ENCODE results near the gene CIROP. TPM values are rescaled to one million over a fixed set of nuclear protein-coding genes. Genes with fewer than 3 reads are reported as not detected.

The CIROP gene
- total RNA-seq, 1 experiment from 2014 or later = not detected

DNA sequence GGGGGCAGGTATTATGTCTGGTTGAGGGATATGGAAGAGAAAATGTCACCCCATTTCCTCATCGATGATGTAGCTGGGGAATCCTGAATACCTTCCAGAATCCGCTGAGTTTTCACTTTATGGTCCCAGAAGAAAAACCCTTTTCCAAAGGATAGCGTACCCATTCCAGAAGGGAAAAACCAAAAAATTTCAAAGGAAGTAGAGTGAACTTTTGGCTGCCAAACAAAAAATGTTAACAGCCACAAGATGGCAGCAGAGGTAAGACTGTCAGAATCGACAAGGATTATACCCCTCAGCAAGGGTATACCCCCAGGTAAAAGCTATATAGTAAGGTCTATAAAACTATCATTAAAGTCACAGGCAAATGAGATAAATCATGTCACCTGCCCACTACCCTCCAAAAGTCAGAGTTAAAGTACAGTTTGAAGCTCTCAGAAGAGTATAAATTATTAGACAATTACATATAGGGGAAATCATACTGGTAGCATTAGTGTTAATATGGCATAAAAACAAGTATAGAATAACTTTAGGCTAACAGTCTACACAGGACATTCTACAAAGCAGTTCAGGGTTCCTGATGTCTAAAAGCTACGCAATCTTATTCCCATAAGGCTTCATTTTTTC is 27.9 kb downstream of the CIROP start:
- Histone ChIP-seq H3K79me2 (ENCODE audit: insufficient read depth, low read length) (no peaks in the 10 kb centered on the region), H2BK12ac (ENCODE audit: insufficient read length, low read depth, low read length) (no peak overlapping the region), H2BK20ac (ENCODE audit: low read depth, low read length, poor library complexity, severe bottlenecking) (no peak overlapping the region), H3K14ac (ENCODE audit: insufficient read depth, low read length) (no peak overlapping the region), H4K91ac (ENCODE audit: insufficient read length, low read depth, low read length) (no peak overlapping the region), H2BK5ac (ENCODE audit: insufficient read length, low read length) (no peak overlapping the region), H3K27ac (ENCODE audit: insufficient read length, low read depth, low read length) (no peak overlapping the region), H3K56ac (ENCODE audit: insufficient read length, low read depth, low read length) (no peak overlapping the region), H4K8ac (replicated peaks; ENCODE audit: insufficient read length, low read depth, low read length) (no peak overlapping the region), H3K4me2 (ENCODE audit: insufficient read depth, insufficient read length, low read length) (no peak overlapping the region), H3K4me1 (ENCODE audit: insufficient read depth, low read length) (no peaks in the 10 kb centered on the region), H4K5ac (ENCODE audit: insufficient read length, low read depth, low read length) (no peak overlapping the region), H3K79me1 (ENCODE audit: insufficient read depth, low read depth, low read length, poor library complexity, severe bottlenecking) (no peaks in the 10 kb centered on the region), H3T11ph (ENCODE audit: low read length) (no peak overlapping the region), H3K23ac (ENCODE audit: insufficient read length, low read depth, low read length) (no peak overlapping the region), H3K27me3 (ENCODE audit: insufficient read depth, low read length) (no peaks in the 10 kb centered on the region), H2BK15ac (ENCODE audit: low read depth, low read length) (no peak overlapping the region), H3K18ac (ENCODE audit: insufficient read length, low read depth, low read length) (no peak overlapping the region), H3K9ac (ENCODE audit: extremely low read depth, insufficient read length, low read length) (no peak overlapping the region), H4K20me1 (ENCODE audit: control insufficient read depth, insufficient read depth, insufficient read length) (no peaks in the 10 kb centered on the region), H3K23me2 (ENCODE audit: insufficient read length, low read depth, low read length, poor library complexity, severe bottlenecking) (no peaks in the 10 kb centered on the region), H2BK120ac (ENCODE audit: low read depth, low read length, poor library complexity, severe bottlenecking) (no peak overlapping the region), H2AFZ (ENCODE audit: low read length) (no peak overlapping the region), H3K4ac (ENCODE audit: low read depth, low read length) (no peak overlapping the region), H3K9me3 (ENCODE audit: control insufficient read depth, low read depth, low read length) (no peaks in the 10 kb centered on the region), H2AK5ac (ENCODE audit: insufficient read length, low read length) (no peak overlapping the region)
- peaks cover 12 to 13% of the 10 kb centered on the region in 2 experiments for H3K4me1 Mint-ChIP-seq
- WGBS (ENCODE audit: extremely low coverage, insufficient read length, low lambda C conversion rate) = no CpG with 5 or more reads among the region's 5 CpGs
- no peaks in the 10 kb centered on the region for H3K27me3 Mint-ChIP-seq (ENCODE audit: low read depth)
- H3K27ac Mint-ChIP-seq = no peak overlapping the region
- H3K4me3 Mint-ChIP-seq = no peak overlapping the region
- H3K36me3 Mint-ChIP-seq (ENCODE audit: insufficient read depth in 1 of 3, low read depth in 3 of 3) = peaks cover 51 to 92% (median 87%) of the 10 kb centered on the region in 3 experiments; a peak in 6 of 7 replicates
- DNase-seq = no peak
- H3K9me3 Mint-ChIP-seq = no peaks in the 10 kb centered on the region; a peak in 1 of 5 replicates
- TF ChIP-seq, protein P1, sequence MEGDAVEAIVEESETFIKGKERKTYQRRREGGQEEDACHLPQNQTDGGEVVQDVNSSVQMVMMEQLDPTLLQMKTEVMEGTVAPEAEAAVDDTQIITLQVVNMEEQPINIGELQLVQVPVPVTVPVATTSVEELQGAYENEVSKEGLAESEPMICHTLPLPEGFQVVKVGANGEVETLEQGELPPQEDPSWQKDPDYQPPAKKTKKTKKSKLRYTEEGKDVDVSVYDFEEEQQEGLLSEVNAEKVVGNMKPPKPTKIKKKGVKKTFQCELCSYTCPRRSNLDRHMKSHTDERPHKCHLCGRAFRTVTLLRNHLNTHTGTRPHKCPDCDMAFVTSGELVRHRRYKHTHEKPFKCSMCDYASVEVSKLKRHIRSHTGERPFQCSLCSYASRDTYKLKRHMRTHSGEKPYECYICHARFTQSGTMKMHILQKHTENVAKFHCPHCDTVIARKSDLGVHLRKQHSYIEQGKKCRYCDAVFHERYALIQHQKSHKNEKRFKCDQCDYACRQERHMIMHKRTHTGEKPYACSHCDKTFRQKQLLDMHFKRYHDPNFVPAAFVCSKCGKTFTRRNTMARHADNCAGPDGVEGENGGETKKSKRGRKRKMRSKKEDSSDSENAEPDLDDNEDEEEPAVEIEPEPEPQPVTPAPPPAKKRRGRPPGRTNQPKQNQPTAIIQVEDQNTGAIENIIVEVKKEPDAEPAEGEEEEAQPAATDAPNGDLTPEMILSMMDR (conservative IDR thresholded peaks at IDR 0.05) = peak; percentile 77

Measured in H9 (cell line).